Neural cell (in vitro differentiated cells): ENCODE measurements around the gene TAOK3.

Experiments used
- CTCF ChIP-seq: fragments of 450-650 bp; IDR thresholded peaks from 2 replicates; pipeline ENCODE4 v1.5.1; 2014; ENCODE audit warnings: antibody characterized with exemption, mild to moderate bottlenecking, moderate library complexity; ENCODE audit not compliant: poor library complexity, severe bottlenecking
- EP300 ChIP-seq: fragments of 450-650 bp; conservative IDR thresholded peaks from 2 replicates; pipeline ENCODE4 v1.6.1; 2014; ENCODE audit warnings: antibody characterized with exemption, mild to moderate bottlenecking, moderate library complexity; ENCODE audit not compliant: poor library complexity, severe bottlenecking
- EZH2 ChIP-seq: fragments of 200-600, 300-800 bp; shearing (Covaris generic), sonication (generic); IDR thresholded peaks from 2 replicates; pipeline ENCODE4 v1.6.1; 2014; ENCODE audit warnings: antibody characterized with exemption, low read length, borderline replicate concordance, mild to moderate bottlenecking; ENCODE audit not compliant: insufficient read depth, poor library complexity, severe bottlenecking
- MXI1 ChIP-seq: fragments of 450-650 bp; conservative IDR thresholded peaks from 2 replicates; pipeline ENCODE4 v1.6.1; 2014; ENCODE audit warnings: antibody characterized with exemption, mild to moderate bottlenecking; ENCODE audit not compliant: poor library complexity, severe bottlenecking
- POLR2AphosphoS5 ChIP-seq: IDR thresholded peaks from 2 replicates; pipeline ENCODE4 v1.6.1; 2012
- REST ChIP-seq: IDR thresholded peaks from 2 replicates; pipeline ENCODE4 v1.6.1; 2012; ENCODE audit warnings: borderline replicate concordance

GRCh38 chr12:118103201-118103600, 269.5 kb downstream of the TAOK3 start:
- TF ChIP-seq CTCF (no peak), POLR2AphosphoS5 (no peak), EZH2 (no peak), MXI1 (no peak), REST (no peak), EP300 (no peak)
